Pancreas (tissue), 10 donors: ENCODE measurements around the gene PTN. TPM values are rescaled to one million over a fixed set of nuclear protein-coding genes. Genes with fewer than 3 reads are reported as not detected.

Source experiments
- ATAC-seq, 4 donors: fragments of 200-7000 bp; cut with Tn5 transposase; one replicate each; pipeline versions ENCODE4 v1.8.0 to v1.9.1; 2020; ENCODE audit warnings: mild to moderate bottlenecking in 4 of 4, moderate library complexity in 4 of 4
- DNase-seq, 6 donors: peaks; one replicate each; pipeline ENCODE4 v3.0.0-alpha.2; 2020
- FAIRE-seq: peaks from 2 replicates; lab custom pipeline; 2012; peaks lifted over from hg19 to GRCh38; lab: Jason Lieb, UNC
- H3K27ac ChIP-seq, 4 donors: fragments of 200-600 bp; sonication (generic); 1 replicate in 3 of 4; 2 replicates in 1 of 4; pipeline versions ENCODE4 v1.5.0 to v1.8.0; 2020
- H3K27me3 ChIP-seq, 4 donors: fragments of 200-600 bp; one replicate each; pipeline ENCODE4 v1.8.0; 2021
- H3K36me3 ChIP-seq, 3 donors: fragments of 200-600 bp; sonication (generic) in 1 of 3; one replicate each; pipeline versions ENCODE4 v1.5.0 to v1.8.0; 2020 to 2021
- H3K4me1 ChIP-seq, 3 donors: fragments of 200-600 bp; one replicate each; pipeline ENCODE4 v1.8.0; 2021
- H3K4me3 ChIP-seq, 4 donors: fragments of 200-600 bp; sonication (generic) in 2 of 4; one replicate each; pipeline versions ENCODE4 v1.5.0 to v1.8.0; 2020 to 2021
- H3K9me3 ChIP-seq, 4 donors: fragments of 200-600 bp; one replicate each; pipeline ENCODE4 v1.8.0; 2021
- CTCF ChIP-seq, 4 donors: fragments of 200-600 bp; sonication (generic) in 3 of 4; IDR thresholded peaks; one replicate each; pipeline versions ENCODE4 v1.5.0 to v1.8.0; 2021; ENCODE audit warnings: antibody characterized with exemption in 4 of 4
- WGBS, 2 donors: extraction: QIAGEN DNeasy Blood & Tissue Kit; methylation state at CpG; one replicate each; pipeline ENCODE4 v1.1.7; 2013; 5-methylcytosine and 5-hydroxymethylcytosine counted together
- intact Hi-C, 3 donors: fragments of 100-400 bp; cut with DNase I; formaldehyde crosslinking; loops; one replicate each; pipeline versions ENCODE4 v1.11.1 to v1.14.2; 2022
- polyA plus RNA-seq, 2 donors: library from polyadenylated mRNA; stranded (reverse); fragments of 200-250 nt; gene quantifications; one replicate each; pipeline ENCODE4 v1.2.3, GENCODE V29; 2013
- total RNA-seq, 6 donors: library from RNA; stranded (reverse); fragmentation: NEBNext Ultra II Directional in 4 of 6; extraction: Animal tissue kit (Norgen Biotek cat#: 25700) in 4 of 6; gene quantifications; one replicate each; pipeline versions ENCODE4 v1.2.1 to v1.2.4, GENCODE V29; 2021 to 2023
- donor health status: healthy with polysubstance abuse.
- donor health status: DM: no; HTN: no; CAD: no; lungs with moderate emphysema.
- donor health status: DM: no; HTN: no; CAD: no.
- donor health status: control.
- donor health status: control.
- donor health status: Bipolar disorder and iron deficiency.
- donor health status: DM: yes; HTN: yes; CAD: no.
- donor health status: DM: no; HTN: no; CAD: no.
- donor health status: DM: no; HTN: no; CAD: no.
- donor health status: DM: yes; HTN: yes; CAD: no.

The PTN gene
- total and polyA plus RNA-seq, 8 donors = 0.35 to 1.8 (median 0.47) TPM

DNA sequence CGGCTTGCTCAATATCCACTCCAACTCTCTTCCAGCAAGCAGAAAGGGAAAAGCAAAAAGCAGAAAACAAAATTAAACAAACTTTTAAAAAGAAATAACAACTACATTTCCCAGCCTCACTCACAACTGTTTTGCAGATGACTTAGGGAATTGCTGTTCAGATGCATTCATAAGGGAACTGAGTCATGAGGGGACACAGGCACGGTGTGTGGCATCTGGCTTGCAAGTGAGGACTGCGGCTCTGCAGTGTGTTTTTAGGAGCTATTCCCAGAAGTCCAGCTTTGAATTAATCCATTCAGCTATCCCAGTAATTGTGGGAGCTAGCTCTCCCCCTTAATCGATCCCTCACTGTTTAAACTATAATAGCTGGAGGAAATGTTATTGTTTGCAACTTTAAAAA lies 30.3 kb downstream of the PTN start:
- WGBS, 2 donors = 75 to 76% methylated on average over 4 of the region's 4 CpGs
- ATAC-seq = no peak
- intact Hi-C loops = no loop called here
- Histone ChIP-seq H3K36me3 (no peaks in the 10 kb centered on the region), H3K9me3 (no peaks in the 10 kb centered on the region), H3K27me3 (no peaks in the 10 kb centered on the region), H3K4me1 (no peaks in the 10 kb centered on the region), H3K27ac (no peak overlapping the region), H3K4me3 (no peak overlapping the region)
- no peak for TF ChIP-seq CTCF (IDR thresholded peaks at IDR 0.05)
- no peak for DNase-seq
- FAIRE-seq = no peak

GRCh38 chr7:137306748-137307147 lies 36.8 kb downstream of the PTN start:
- no peak for FAIRE-seq
- intact Hi-C loops = no loop called here
- Histone ChIP-seq H3K9me3 (no peaks in the 10 kb centered on the region), H3K27me3 (peaks cover 0 to 10% (median 3%) of the 10 kb centered on the region in 4 donors), H3K36me3 (no peaks in the 10 kb centered on the region), H3K27ac (no peak overlapping the region), H3K4me1 (no peaks in the 10 kb centered on the region), H3K4me3 (no peak overlapping the region)
- no peak for DNase-seq
- 58 to 69% methylated on average over 4 of the region's 4 CpGs for WGBS, 2 donors
- no peak for ATAC-seq
- no peak for TF ChIP-seq CTCF (IDR thresholded peaks at IDR 0.05)

- Histone ChIP-seq H3K27me3 (peaks cover 0 to 10% (median 3%) of the 10 kb centered on the region in 4 donors), H3K9me3 (no peaks in the 10 kb centered on the region), H3K36me3 (no peaks in the 10 kb centered on the region), H3K4me3 (no peak overlapping the region), H3K27ac (no peak overlapping the region), H3K4me1 (no peaks in the 10 kb centered on the region)
- DNase-seq (no peak), FAIRE-seq (no peak), ATAC-seq (no peak)
- intact Hi-C loops = no loop called here
- TF ChIP-seq CTCF (IDR thresholded peaks at IDR 0.05) = no peak
- WGBS, 2 donors = 75 to 81% methylated on average over 6 of the region's 6 CpGs
Observed at GRCh38 chr7:137305901-137306621, 37.5 kb downstream of the PTN start.

DNA sequence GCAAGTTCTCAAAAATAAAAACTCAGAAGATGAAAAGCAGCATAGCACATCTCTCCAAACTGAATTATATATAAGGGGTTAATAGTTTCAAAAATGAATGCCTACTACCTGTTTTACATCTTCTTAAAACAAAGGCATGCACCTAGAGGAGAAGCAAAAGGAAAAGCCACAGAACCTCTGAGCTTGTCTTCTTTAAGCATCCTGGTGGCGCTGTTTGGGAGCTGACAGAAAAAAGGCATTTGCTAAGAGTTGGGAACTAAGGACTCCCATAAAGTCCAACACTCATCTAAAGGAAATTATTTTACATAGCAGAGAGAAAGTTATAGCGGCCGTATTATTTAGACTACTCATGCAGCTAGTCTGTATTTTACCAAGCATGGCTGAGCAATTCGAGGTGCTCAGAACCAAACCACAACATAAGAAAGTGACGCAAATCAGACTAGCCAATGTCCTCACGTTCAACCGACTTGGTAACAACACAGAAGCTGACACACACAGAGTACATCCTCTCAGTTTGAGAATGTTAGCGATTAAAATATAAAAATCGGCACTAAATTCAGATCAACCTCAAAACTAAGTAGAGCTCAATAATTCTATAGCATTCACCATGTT lies 38.8 kb downstream of the PTN start:
- FAIRE-seq (no peak), ATAC-seq (no peak), DNase-seq (no peak)
- Histone ChIP-seq H3K27me3 (peaks cover 0 to 10% (median 3%) of the 10 kb centered on the region in 4 donors), H3K36me3 (no peaks in the 10 kb centered on the region), H3K27ac (no peak overlapping the region), H3K4me1 (no peaks in the 10 kb centered on the region), H3K4me3 (no peak overlapping the region), H3K9me3 (no peaks in the 10 kb centered on the region)
- WGBS, 2 donors = 74 to 79% methylated on average over 9 of the region's 9 CpGs
- no peak for TF ChIP-seq CTCF (IDR thresholded peaks at IDR 0.05)
- intact Hi-C loops = no loop called here

GRCh38 chr7:137304165-137304564 lies 39.4 kb downstream of the PTN start:
- peaks cover 0 to 10% (median 3%) of the 10 kb centered on the region in 4 donors for H3K27me3 ChIP-seq
- no peak overlapping the region for H3K4me3 ChIP-seq
- H3K9me3 ChIP-seq = no peaks in the 10 kb centered on the region
- DNase-seq (no peak), FAIRE-seq (no peak), ATAC-seq (no peak)
- H3K27ac ChIP-seq = no peak overlapping the region
- no peak for TF ChIP-seq CTCF (IDR thresholded peaks at IDR 0.05)
- H3K36me3 ChIP-seq = no peaks in the 10 kb centered on the region
- intact Hi-C loops = no loop called here
- WGBS, 2 donors = 92 to 100% methylated on average over 1 of the region's 1 CpG
- no peaks in the 10 kb centered on the region for H3K4me1 ChIP-seq
